HG03175 (cell line): ENCODE data around the gene SUMO4.
A peak's percentile ranks its signal among the peaks of the same experiment; 100 is the strongest.
"Not testable (repeated sequence)": the region's sequence is repeated elsewhere in the genome, so short reads cannot be mapped to it uniquely, and the experiment has no call there.

Experiments used
- ATAC-seq: cut with Tn5 transposase; IDR thresholded peaks from one replicate; pipeline ENCODE4 v1.9.1; 2021; ENCODE audit warnings: mild to moderate bottlenecking, moderate library complexity; ENCODE audit not compliant: unreplicated experiment

Gene SUMO4

GRCh38 chr6:149429427-149430360, 29.6 kb downstream of the SUMO4 start:
- no peak for ATAC-seq

DNA sequence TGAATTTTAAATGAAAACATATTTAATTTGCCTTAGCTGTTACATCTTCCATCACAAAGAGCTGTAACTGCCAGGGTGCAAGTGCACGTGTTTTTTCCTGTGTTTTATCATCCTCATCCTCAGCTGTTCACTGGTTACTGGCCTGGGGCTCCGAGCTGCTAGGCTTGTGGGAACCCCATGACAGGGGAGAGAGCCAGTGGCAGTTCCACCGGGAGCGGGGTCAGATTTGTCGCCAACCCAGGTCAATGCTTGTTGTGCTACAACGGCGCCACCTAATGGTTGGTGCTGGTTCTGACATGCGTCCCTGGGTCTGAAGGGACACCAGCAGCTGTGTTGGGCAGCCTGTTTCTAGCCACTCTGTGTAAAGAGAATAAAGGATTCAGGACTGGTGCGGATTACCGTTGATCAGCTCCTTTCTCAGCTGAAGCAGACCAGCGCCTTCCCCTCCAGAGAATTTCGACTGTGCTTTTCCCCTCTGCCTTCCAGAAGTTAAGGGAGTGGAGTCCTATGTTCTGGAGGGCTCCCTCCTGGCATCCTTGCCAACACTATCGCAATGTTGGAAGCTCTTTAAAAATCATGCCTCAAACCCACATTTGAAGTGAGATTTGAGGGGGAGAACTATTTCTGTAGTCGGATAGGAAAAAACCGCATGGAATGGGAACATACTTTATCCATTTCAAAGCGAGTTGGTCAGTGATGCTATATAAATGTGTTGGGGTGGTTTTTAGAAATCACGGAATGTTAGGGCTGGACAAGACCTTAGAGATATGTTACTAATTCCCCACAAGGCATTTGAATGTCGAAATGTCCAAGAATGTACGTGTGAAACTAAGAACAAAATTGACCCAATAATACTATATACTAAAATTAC, 32.1 kb downstream of the SUMO4 start:
- ATAC-seq, result peak; percentile 91

DNA sequence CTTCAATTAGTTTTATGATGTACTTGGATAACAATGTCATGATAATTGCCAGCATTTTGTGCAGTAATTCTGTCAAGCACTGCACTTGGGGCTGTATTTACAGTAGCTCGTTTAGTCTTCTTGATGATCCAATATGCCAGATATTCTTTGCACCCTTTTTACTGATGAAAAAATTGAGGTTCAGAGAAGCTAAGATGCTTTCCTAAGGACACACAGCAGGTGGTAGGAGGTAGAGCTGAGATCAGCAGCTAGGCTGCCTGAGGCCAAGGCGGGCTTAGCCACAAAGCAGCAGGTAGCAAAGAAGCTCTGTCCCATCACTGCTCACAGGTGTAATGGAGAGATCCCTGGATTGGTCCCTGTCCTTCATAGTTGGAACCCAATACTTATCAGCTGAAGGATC, 33.3 kb downstream of the SUMO4 start:
- no peak for ATAC-seq

- ATAC-seq, result no peak
Measured at GRCh38 chr6:149433881-149434280, 33.8 kb downstream of the SUMO4 start.

GRCh38 chr6:149435919-149436586, 36.0 kb downstream of the SUMO4 start:
- ATAC-seq, result no peak

DNA sequence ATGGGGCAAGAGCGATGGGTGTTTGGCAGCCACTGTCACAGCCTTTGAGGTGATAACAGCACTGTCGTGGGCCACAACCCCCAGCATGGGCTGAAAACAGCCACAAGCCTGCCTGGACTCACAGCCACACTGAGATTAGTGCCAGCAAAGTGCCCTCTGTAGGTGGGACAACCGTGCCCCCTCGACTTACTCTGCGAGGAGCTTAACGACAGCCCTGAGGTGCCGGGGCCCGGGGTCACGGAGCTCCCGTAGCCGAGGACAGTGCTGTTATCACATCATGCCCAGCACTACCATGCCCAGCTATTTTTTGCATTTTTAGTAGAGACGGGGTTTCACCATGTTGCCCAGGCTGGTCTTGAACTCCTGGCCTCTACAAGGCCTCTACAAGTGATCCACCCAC, 36.6 kb downstream of the SUMO4 start:
- ATAC-seq, result no peak

GRCh38 chr6:149437212-149437611, 37.1 kb downstream of the SUMO4 start:
- ATAC-seq, result no peak

GRCh38 chr6:149438855-149439254, 38.8 kb downstream of the SUMO4 start:
- ATAC-seq, result no peak

DNA sequence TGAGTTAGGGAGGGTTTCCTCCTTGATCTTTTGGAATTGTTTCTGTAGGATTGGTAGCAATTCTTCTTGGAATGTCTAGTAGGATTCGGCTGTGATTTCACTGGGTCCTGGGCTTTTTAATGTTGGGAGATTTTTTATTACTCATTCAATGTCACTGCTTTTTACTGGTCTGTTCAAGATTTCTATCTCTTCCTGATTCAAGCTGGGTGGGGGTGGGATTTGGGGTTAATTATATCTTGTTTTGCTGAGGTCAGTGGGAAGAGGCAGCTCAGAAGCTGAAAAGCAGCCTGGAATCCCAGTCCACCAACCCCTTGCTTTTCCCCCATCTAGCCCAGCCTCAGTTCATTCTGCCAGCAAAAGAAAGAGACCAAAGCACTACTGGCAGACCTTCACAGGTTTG, 39.6 kb downstream of the SUMO4 start:
- no peak for ATAC-seq

DNA sequence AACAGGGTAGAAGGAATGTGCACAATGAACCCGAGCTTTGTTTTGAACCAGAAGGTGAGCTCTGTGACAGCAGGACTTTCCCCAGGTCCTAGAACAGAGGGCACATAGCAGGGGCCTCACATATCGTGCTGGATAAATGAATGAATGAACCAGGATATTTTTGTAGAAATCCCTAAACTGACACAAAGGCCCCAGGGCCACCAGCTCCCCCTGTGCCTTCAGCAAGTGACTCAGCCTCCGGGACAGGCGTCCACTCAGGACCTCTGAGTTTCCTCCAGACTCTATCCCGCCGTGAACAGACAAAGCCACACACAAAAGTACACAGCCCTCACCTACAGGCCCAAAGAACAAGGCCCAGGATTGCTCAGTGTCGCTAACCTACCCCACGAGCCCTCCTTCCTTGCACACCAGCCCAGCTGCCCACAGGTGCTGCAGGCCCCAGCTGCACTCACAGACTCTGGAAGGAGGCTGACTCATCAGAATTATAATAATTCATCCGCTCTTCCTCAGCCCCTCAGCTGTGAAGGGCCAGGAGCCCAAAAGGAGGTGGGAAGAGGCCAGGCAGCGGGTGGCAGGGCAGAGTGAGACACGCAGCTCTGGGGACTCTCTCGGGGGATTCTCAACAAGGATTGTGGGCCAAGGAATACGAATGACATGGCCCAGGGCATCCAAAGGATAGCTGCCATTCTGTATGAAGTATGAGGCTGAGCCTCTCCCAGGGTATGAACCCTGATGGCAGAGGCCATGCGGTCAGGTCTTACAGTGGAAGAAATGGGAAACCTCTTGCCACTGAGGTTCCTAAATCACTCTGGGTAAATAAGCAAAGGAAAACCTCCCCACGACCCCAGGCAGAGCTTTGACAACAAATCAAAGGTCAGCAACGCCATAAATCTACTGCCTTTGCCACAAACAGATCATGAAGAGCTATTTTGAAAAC, 40.9 kb downstream of the SUMO4 start:
- no peak for ATAC-seq

DNA sequence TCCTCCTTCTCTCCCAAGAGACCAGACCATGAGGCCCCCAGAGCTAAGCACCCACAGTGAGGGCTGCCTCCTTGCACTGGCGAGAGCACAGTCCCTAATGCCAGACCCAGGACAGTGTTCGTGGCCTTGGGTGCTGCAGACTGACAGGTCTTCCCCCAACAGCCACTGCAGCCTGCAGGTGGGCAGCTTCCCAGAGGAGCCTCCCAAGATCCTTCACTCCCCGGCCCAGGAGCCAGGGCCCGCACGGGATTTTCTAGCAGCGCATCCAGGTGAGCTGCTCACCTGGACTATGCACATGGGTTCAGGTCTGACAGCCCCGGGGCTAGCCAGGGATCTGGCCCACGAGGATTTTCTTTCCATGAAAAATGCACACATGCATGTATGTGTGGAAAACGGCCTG, 41.7 kb downstream of the SUMO4 start:
- no peak for ATAC-seq

DNA sequence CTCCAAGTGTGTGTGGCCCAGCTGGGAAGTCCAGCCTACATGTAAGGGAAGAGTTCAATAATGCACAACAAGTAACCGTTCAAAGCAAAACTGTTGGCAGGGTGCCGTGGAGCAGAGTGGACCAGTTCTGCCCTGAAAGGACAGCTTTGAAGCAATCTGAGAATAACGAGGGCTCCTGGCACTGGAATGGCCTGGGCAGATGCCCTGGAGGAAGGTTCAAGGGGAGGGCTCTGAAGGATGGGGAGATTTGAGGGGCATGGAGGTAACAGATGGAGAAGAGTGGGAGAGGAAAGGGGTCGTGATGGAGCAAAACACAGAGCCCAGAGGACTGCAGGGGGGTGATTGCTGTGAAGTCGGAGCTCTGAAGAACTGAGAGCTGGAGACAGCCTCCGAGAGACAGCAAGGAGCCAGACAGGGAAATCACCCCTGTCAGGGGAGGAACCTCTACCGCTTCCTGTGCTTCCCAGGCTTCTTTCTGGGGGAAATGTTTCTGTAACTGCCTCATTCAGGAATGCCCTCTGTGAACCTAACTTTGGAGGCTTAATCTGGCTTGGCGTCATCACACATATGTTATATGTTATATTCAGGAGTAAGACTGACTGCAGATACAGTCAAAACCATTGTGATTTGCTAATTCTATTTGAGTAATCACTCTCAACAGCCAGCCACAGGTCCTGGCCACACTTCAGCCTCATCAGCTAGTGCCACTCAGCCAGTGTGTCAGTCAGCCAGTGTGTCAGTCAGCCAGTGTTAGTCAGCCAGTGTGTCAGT, 43.5 kb downstream of the SUMO4 start:
- no peak for ATAC-seq

DNA sequence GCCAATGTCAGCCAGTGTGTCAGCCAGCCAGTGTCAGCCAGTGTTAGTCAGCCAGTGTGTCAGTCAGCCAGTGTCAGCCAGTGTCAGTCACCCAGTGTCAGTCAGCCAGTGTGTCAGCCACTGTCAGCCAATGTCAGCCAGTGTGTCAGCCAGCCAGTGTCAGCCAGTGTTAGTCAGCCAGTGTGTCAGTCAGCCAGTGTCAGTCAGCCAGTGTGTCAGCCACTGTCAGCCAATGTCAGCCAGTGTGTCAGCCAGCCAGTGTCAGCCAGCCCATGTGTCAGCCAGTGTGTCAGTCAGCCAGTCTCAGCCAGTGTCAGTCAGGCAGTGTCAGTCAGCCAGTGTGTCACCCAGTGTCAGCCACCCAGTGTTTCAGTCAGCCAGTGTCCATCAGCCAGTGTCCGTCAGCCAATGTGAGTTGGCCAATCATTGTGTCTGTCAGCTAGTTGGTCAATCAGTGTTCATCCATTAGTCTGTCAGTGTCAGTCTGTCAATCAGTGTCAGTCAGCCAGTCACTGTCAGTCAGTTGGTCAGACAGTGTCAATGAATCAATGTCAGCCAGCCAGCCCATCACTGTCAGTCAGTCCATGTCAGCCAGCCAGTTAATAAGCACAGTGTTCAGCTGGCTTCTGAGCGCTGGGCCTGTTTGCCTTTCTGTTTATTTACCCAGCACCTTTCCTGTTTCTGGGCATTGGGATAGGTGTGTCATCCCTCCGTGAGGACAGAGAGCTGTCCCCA, 44.5 kb downstream of the SUMO4 start:
- not testable (repeated sequence) for ATAC-seq

DNA sequence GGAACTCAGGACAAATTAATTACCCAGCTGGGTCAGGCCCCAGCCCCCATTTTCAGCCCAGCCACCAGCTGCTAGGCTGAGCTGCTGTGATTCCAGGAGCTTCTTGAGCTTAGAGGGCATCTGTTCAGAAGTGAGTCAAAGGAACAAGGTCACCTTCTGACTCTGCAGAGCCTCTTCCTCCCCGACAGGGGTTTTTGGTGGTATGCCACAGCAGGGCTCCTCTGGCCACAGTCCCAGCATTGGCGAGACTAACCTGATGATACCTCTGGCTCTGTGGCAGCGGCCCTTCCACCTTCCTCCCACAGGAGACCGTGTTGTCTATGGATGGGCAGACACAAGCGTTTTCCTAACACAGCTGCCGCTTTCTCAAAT, 45.0 kb downstream of the SUMO4 start:
- no peak for ATAC-seq

DNA sequence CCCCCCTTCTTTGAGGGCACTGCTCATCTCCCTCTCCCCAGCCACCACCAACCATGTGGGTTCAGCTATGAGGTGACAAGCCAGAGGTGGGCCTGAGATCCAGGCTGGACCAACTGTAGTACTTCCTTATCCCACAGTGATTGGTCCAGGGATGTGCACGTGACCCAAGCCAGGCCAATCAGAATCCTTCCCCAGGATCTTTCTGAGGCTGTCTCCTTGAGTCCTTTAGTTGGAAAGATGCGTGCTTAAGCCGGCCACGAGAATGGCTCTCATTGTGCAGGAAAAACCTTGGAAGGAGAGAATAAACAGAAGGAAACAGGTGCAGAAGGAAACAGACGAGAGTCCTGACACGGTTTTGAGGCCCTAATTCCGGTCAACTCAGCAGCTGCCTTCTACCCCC, 45.5 kb downstream of the SUMO4 start:
- ATAC-seq, result no peak

DNA sequence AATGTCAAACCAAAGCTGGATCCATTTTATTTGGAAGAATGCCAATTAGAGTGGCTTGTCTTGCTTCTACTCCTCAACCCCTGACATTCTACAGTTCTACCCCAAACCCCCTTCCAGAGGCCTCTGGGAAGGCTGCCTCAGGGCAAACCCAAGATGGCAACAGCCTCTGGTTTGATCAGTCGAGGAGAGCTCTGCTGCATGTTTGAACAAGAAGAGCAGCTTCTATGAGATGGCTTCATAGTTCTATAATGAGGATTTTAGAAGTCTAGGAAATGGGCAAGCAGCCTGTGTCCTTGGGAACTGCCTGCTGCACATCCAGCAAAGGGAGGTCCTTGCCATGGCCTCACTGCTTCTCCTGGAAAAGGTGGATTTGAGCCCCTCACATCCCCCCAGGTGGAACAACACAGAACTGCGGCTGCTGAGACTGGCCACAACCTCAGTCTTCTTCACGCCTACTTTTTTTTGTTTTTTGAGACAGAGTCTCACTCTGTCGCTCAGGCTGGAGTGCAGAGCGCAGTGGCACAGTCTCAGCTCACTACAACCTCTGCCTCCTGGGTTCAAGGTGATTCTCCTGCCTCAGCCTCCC, 46.8 kb downstream of the SUMO4 start:
- ATAC-seq, result no peak

GRCh38 chr6:149448821-149449453, 48.9 kb downstream of the SUMO4 start:
- no peak for ATAC-seq
